BJ (cell line): Measurements from ENCODE around the gene AK5. TPM values are rescaled to one million over a fixed set of nuclear protein-coding genes. Genes with fewer than 3 reads are reported as not detected.
"Not testable (repeated sequence)": the region's sequence is repeated elsewhere in the genome, so short reads cannot be mapped to it uniquely, and the experiment has no call there.

Experiments
- CTCF ChIA-PET: fragments of 350-600 bp; formaldehyde crosslinking; extraction: SDS; loops from one replicate; lab custom pipeline; 2021; ENCODE audit warnings: antibody characterized with exemption, inconsistent platforms; lab: Yijun Ruan, JAX
- POLR2A ChIA-PET: fragments of 300-600 bp; sonication (Branson Sonifier 250); formaldehyde crosslinking; extraction: SDS; loops from one replicate; lab custom pipeline; 2021; ENCODE audit warnings: antibody characterized with exemption; lab: Charles Lee
- DNase-seq: peaks from one replicate; pipeline ENCODE4 v3.0.0-alpha.2; 2011; ENCODE audit warnings: low read depth
- H3K27me3 ChIP-seq: 2 replicates; pipeline ENCODE4 v1.6.0; 2011; ENCODE audit warnings: low read length; ENCODE audit not compliant: control insufficient read depth, insufficient read depth
- H3K36me3 ChIP-seq: 2 replicates; pipeline ENCODE4 v1.5.1; 2011; ENCODE audit warnings: low read length; ENCODE audit not compliant: control insufficient read depth, insufficient read depth
- H3K4me3 ChIP-seq: 2 replicates; pipeline ENCODE4 v1.5.1; 2011; ENCODE audit warnings: low read depth, mild to moderate bottlenecking, control low read depth, low read length
- polyA plus RNA-seq: library from polyadenylated mRNA; depleted of rRNA; stranded (reverse); fragments of >200 nt; gene quantifications from 2 replicates; pipeline ENCODE4 v1.2.3, GENCODE V29; 2011
- TF ChIP-seq, protein P1 (sequence below): IDR thresholded peaks from 2 replicates; pipeline ENCODE4 v1.5.1; 2011; ENCODE audit warnings: low read depth, mild to moderate bottlenecking, control low read depth, inconsistent platforms, low read length, moderate library complexity; ENCODE audit not compliant: insufficient read depth

AK5 gene
- polyA plus RNA-seq, 1 experiment: 7.8 TPM

DNA sequence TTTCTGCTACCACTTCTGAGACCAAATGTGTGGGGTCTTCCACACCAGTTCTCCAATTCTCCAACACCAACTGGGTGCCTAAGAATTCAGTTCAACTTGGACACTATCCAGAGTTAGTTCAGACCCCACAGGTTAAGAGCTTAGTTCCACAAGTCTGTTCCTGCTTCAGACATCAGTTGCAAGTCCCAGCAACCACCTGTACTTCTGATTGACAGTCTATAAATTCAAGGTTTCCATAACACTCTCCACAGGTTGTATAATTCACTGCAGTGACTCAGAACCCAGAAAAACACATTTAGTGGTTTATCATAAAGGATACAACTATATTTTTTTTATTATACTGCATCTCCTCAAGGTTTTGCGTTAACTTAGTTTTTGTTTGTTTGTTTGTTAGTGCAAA is 18.7 kb downstream of the AK5 start:
- POLR2A ChIA-PET: no interaction called here
- CTCF ChIA-PET: interaction anchor here (1.2 to 1.5 kb wide), 2 partner anchors 8 to 10 kb away, joined by 3 read pairs; no protein-coding TSS in a partner anchor
- H3K36me3 ChIP-seq: no peaks in the 10 kb centered on the region
- DNase-seq: no peak
- TF ChIP-seq, protein P1, sequence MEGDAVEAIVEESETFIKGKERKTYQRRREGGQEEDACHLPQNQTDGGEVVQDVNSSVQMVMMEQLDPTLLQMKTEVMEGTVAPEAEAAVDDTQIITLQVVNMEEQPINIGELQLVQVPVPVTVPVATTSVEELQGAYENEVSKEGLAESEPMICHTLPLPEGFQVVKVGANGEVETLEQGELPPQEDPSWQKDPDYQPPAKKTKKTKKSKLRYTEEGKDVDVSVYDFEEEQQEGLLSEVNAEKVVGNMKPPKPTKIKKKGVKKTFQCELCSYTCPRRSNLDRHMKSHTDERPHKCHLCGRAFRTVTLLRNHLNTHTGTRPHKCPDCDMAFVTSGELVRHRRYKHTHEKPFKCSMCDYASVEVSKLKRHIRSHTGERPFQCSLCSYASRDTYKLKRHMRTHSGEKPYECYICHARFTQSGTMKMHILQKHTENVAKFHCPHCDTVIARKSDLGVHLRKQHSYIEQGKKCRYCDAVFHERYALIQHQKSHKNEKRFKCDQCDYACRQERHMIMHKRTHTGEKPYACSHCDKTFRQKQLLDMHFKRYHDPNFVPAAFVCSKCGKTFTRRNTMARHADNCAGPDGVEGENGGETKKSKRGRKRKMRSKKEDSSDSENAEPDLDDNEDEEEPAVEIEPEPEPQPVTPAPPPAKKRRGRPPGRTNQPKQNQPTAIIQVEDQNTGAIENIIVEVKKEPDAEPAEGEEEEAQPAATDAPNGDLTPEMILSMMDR: no peak
- no peak overlapping the region for H3K4me3 ChIP-seq
- H3K27me3 ChIP-seq: no peaks in the 10 kb centered on the region

DNA sequence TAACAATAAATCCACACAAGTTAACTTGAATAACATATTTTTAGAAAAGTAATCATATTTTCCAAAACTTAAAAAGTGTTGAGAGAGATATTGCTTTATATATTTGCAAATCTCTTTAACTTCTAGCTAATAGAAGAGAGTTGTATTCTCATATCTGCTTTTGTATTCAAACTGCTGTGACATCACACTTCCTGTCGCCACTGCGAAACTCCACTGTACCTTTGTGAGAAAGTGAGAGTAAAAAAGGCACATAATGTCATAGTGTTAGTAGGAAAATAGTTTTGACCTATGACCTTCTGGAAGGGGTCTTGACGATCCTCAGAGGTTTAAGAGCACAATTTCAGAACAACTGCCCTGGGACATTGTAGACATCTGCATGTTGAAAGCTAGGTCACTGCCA is 21.6 kb downstream of the AK5 start:
- no peak for DNase-seq
- Histone ChIP-seq H3K36me3 (no peaks in the 10 kb centered on the region), H3K4me3 (no peak overlapping the region), H3K27me3 (no peaks in the 10 kb centered on the region)
- ChIA-PET POLR2A (no interaction called here), CTCF (interaction anchor here (2.0 kb wide), 1 partner anchor 10 kb away, joined by 7 read pairs; no protein-coding TSS in a partner anchor)
- TF ChIP-seq, protein P1: no peak

DNA sequence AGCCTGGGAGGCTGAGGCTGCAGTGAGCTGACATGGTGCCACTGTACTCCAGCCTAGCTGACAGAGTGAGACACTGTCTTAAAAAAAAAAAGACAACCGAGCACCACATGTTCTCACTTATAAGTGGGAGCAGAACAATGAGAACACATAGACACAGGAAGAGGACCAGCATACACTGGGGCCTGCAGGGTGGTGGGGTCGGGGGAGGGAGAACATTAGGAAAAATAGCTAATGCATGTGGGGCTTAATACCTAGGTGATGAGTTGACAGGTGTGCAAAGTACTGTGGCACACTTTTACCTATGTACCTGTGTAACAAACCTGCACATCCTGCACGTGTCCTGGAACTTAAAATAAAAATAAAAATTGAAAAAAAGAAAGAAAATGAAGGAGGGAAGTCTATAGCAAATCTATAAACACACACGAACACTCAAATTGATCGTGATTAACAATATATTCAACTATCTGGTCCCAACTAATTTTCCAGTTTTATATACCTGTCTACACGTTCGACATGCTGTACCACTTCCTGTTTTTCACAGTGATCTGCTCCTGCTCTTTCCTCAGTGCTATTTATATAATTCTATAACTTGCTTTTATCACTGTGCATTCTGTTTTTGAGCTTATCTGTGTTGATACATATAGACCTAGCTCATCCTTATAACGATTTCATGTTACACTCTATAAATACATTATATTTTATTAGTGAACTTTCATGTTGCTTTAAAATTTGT is 27.2 kb downstream of the AK5 start:
- TF ChIP-seq, protein P1: no peak
- no peaks in the 10 kb centered on the region for H3K36me3 ChIP-seq
- no peak overlapping the region for H3K4me3 ChIP-seq
- POLR2A ChIA-PET: no interaction called here
- H3K27me3 ChIP-seq: no peaks in the 10 kb centered on the region
- no peak for DNase-seq
- CTCF ChIA-PET: interaction anchor here (1.1 to 1.3 kb wide), 3 partner anchors 8 to 225 kb away, joined by 3 to 5 read pairs (median 4); no protein-coding TSS in a partner anchor

DNA sequence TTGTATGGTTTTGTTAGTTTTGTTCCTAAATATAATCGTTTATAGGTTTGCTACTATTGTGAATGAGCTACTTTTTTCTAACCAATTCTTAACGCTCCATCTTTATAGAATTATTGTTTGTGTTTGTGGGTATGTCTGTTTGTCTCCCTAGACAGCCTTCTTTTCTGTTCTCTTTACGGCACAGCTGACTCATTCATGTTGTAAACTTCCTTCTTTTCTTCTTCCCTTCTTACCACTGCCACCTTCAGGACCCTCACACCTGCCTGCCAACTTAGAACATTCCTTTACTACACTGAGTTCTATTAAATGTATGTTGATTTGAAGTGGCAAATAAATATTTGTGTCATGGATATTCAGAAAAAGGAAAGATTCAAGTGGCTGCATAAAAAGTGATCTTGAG is 29.1 kb downstream of the AK5 start:
- H3K27me3 ChIP-seq: no peaks in the 10 kb centered on the region
- no peak for DNase-seq
- TF ChIP-seq, protein P1: no peak
- ChIA-PET POLR2A (no interaction called here), CTCF (interaction anchor here (1.2 kb wide), 1 partner anchor 9 kb away, joined by 4 read pairs; no protein-coding TSS in a partner anchor)
- no peak overlapping the region for H3K4me3 ChIP-seq
- no peaks in the 10 kb centered on the region for H3K36me3 ChIP-seq

DNA sequence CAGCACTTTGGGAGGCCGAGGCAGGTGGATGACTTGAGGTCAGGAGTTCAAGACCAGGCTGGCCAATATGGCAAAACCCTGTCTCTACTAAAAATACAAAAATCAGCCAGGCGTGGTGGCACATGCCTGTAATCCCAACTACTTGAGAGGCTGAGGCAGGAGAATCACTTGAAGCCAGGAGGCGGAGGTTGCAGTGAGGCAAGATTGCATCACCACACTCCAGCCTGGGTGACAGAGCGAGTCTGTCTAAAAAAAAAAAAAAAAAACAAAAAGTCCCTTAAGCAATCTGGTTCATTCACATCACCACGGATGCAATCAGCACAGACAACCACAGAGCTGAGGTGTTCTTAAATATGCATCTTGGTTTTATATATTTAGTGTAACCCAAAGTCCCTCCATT is 30.5 kb downstream of the AK5 start:
- CTCF ChIA-PET, H3K36me3 ChIP-seq, POLR2A ChIA-PET, H3K4me3 ChIP-seq, H3K27me3 ChIP-seq, DNase-seq: not testable (repeated sequence)
